Activated CD8-positive, alpha-beta memory T cell treated with anti-CD3 and anti-CD28 coated beads, Interleukin-2, amount 10 ng/mL, durations not matched to agents 7 days and 5 days (primary cell): ENCODE measurements around the gene MROH2A. TPM values are rescaled to one million over a fixed set of nuclear protein-coding genes. Genes with fewer than 3 reads are reported as not detected.
"Not testable (repeated sequence)": the region's sequence is repeated elsewhere in the genome, so short reads cannot be mapped to it uniquely, and the experiment has no call there.

Experiments used
- ATAC-seq: fragments of 150-1000 bp; cut with Tn5 transposase; one replicate; pipeline ENCODE4 v1.10.0; 2021; ENCODE audit warnings: moderate library complexity
- CTCF ChIA-PET: fragments of 350-600 bp; sonication (Branson Sonifier 250); formaldehyde crosslinking; loops from one replicate; lab custom pipeline; 2021; ENCODE audit warnings: antibody characterized with exemption; lab: Charles Lee
- DNase-seq: peaks from one replicate; pipeline ENCODE4 v3.0.0-alpha.2; 2020
- H3K27ac Mint-ChIP-seq: one replicate; pipeline ENCODE4 v1.8.0; 2021; ENCODE audit warnings: mild to moderate bottlenecking, mixed read lengths
- H3K27me3 Mint-ChIP-seq: one replicate; pipeline ENCODE4 v1.8.0; 2021; ENCODE audit warnings: mixed read lengths
- H3K36me3 Mint-ChIP-seq: one replicate; pipeline ENCODE4 v1.8.0; 2021; ENCODE audit warnings: mild to moderate bottlenecking, mixed read lengths
- H3K4me1 Mint-ChIP-seq: one replicate; pipeline ENCODE4 v1.8.0; 2021; ENCODE audit warnings: mixed read lengths
- H3K4me3 Mint-ChIP-seq: one replicate; pipeline ENCODE4 v1.8.0; 2021; ENCODE audit warnings: mild to moderate bottlenecking, moderate library complexity, mixed read lengths
- H3K9me3 Mint-ChIP-seq: one replicate; pipeline ENCODE4 v1.8.0; 2022; ENCODE audit warnings: low read depth, mixed read lengths
- total RNA-seq, 2 experiments: library from RNA; stranded (reverse); gene quantifications; one replicate each; pipeline ENCODE4 v1.2.3, GENCODE V29; 2021

MROH2A gene
- total RNA-seq, 2 experiments from 2014 or later, result not detected

DNA sequence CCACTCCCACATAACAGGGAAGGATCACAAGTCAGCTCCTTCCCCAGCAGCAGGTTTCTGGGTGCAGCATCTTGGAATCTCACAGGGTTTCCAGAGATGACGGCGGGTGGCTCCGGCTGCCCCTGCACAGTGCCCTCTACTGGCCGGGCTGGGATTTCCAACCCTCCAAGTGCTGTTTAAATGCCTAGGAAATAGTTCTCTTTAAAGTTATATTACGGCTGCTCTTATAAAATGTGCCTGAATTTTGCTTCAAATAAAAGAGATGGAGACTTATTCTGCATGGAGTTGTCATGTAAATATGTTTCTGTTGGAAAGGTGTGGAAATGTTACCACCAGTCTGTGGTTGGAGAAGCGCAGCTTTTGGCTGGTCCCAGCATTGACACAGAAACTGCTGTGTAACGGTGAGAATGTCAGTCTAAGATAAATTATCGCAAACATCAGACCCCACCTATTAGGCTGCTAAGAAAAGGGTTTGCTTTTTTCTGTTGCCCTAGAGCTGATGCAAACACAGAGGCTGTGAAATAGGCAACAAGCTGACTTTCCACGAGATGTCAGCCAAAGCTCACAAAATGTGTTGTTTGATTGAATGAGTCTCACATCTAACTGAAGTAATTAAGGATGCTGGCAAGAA, 79.5 kb downstream of the MROH2A start:
- ATAC-seq, result no peak
- Mint-ChIP-seq H3K4me3 (no peak overlapping the region), H3K27me3 (no peaks in the 10 kb centered on the region), H3K9me3 (no peaks in the 10 kb centered on the region), H3K36me3 (peaks cover 14% of the 10 kb centered on the region), H3K27ac (no peak overlapping the region), H3K4me1 (peaks cover 22% of the 10 kb centered on the region)
- peak; percentile 73 for DNase-seq
- CTCF ChIA-PET, result interaction anchor here (0.7 to 2.4 kb wide), 14 partner anchors 8 to 646 kb away, joined by 3 to 10 read pairs (median 4); partner anchors contain the start of genes MSL3B and TRPM8

- no peak for DNase-seq
- H3K4me1 Mint-ChIP-seq, result peaks cover 18% of the 10 kb centered on the region
- no peak overlapping the region for H3K4me3 Mint-ChIP-seq
- H3K9me3 Mint-ChIP-seq, result no peaks in the 10 kb centered on the region
- H3K36me3 Mint-ChIP-seq, result peaks cover 8% of the 10 kb centered on the region
- no peak overlapping the region for H3K27ac Mint-ChIP-seq
- CTCF ChIA-PET, result interaction anchor here (0.7 to 2.4 kb wide), 10 partner anchors 9 to 645 kb away, joined by 3 to 10 read pairs (median 4); partner anchors contain the start of genes MSL3B and TRPM8
- H3K27me3 Mint-ChIP-seq, result no peaks in the 10 kb centered on the region
- ATAC-seq, result no peak
These were observed 80.2 kb downstream of the MROH2A start for GRCh38 chr2:233858331-233858730.

GRCh38 chr2:233862261-233862768, 84.2 kb downstream of the MROH2A start:
- no peak for ATAC-seq
- CTCF ChIA-PET, result interaction anchor here (1.2 kb wide), 1 partner anchor 163 kb away, joined by 3 read pairs; no protein-coding TSS in a partner anchor
- Mint-ChIP-seq H3K27me3 (no peaks in the 10 kb centered on the region), H3K4me1 (peaks cover 22% of the 10 kb centered on the region), H3K9me3 (no peaks in the 10 kb centered on the region), H3K27ac (no peak overlapping the region), H3K36me3 (peaks cover 21% of the 10 kb centered on the region), H3K4me3 (no peak overlapping the region)
- no peak for DNase-seq

GRCh38 chr2:233865838-233866237, 87.7 kb downstream of the MROH2A start:
- Mint-ChIP-seq H3K27ac (no peak overlapping the region), H3K9me3 (peaks cover 7% of the 10 kb centered on the region), H3K4me3 (no peak overlapping the region), H3K27me3 (peaks cover 12% of the 10 kb centered on the region), H3K36me3 (peaks cover 29% of the 10 kb centered on the region), H3K4me1 (peaks cover 25% of the 10 kb centered on the region)
- CTCF ChIA-PET, result interaction anchor here (2.6 kb wide), 1 partner anchor 9 kb away, joined by 10 read pairs; no protein-coding TSS in a partner anchor
- DNase-seq (no peak), ATAC-seq (no peak)

GRCh38 chr2:233866479-233866878, 88.3 kb downstream of the MROH2A start:
- Mint-ChIP-seq H3K4me1 (peaks cover 25% of the 10 kb centered on the region), H3K4me3 (no peak overlapping the region), H3K36me3 (peaks cover 29% of the 10 kb centered on the region), H3K27me3 (peaks cover 16% of the 10 kb centered on the region), H3K9me3 (peaks cover 7% of the 10 kb centered on the region), H3K27ac (no peak overlapping the region)
- CTCF ChIA-PET, result interaction anchor here (1.0 to 2.6 kb wide), 2 partner anchors 8 to 10 kb away, joined by 5 to 10 read pairs; no protein-coding TSS in a partner anchor
- DNase-seq, result no peak
- no peak for ATAC-seq

DNA sequence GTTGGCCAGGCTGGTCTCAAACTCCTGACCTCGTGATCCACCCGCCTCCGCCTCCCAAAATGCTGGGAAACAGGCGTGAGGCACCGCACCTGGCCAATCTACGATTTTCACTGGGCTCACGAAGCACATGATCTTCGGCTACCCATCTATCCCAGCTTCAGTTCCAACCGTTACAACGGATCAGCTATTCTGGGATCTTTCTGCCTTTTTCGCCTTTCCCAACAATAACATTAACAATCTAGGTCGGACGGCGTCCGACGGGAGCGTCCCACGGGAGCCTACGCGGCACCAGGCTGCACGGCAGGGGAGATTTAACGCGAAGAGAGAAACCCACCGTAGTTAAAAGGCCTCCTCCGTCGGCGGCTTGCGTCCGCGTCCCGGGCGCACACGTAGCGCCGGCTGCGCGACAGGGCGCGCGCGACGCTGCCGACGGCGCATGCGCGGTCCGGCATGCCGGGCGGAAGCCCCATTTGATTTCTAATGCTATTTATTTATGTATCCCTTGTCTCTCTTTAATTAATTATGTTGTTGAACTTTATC, 89.9 kb downstream of the MROH2A start, which contains the start of gene MSL3B:
Gene MSL3B (minus strand): TSS at position 394 of the 540 bp plus-strand sequence.
- DNase-seq, result peak; percentile 60
- peaks cover 7% of the 10 kb centered on the region for H3K9me3 Mint-ChIP-seq
- H3K4me3 Mint-ChIP-seq, result peak within 1 kb of the TSS; percentile 88
- peak within 1 kb of the TSS; percentile 86 for H3K27ac Mint-ChIP-seq
- H3K27me3 Mint-ChIP-seq, result peaks cover 29% of the 10 kb centered on the region
- H3K4me1 Mint-ChIP-seq, result peaks cover 25% of the 10 kb centered on the region
- CTCF ChIA-PET, result interaction anchor here (0.7 to 0.8 kb wide), 3 partner anchors 11 to 201 kb away, joined by 3 to 4 read pairs (median 3); no protein-coding TSS in a partner anchor
- ATAC-seq, result peak; percentile 93
- peaks cover 26% of the 10 kb centered on the region for H3K36me3 Mint-ChIP-seq

DNA sequence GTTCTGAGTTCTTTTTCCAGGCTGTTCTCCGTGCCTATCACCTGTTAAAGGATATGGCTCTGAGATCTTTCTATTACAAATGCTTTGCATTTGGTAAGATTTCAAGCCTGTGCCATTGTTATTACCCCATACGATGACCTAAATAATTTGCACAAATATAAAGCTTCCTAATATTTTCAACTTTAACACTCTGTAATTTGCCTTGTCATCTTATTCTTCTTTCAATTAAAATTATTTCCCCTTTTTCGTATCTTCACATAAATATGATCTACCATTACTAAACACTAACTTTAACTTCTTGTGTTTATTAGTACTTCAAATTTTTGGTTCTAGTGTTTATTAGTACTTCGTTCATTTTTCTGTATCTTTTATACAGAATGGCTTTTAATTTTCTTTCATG, 93.3 kb downstream of the MROH2A start:
- CTCF ChIA-PET, result interaction anchor here (1.3 kb wide), 1 partner anchor 13 kb away, joined by 10 read pairs; no protein-coding TSS in a partner anchor
- no peak overlapping the region for H3K27ac Mint-ChIP-seq
- DNase-seq (no peak), ATAC-seq (no peak)
- peaks cover 16% of the 10 kb centered on the region for H3K36me3 Mint-ChIP-seq
- peaks cover 38% of the 10 kb centered on the region for H3K27me3 Mint-ChIP-seq
- H3K9me3 Mint-ChIP-seq, result peaks cover 11% of the 10 kb centered on the region
- H3K4me1 Mint-ChIP-seq, result peaks cover 15% of the 10 kb centered on the region
- no peak overlapping the region for H3K4me3 Mint-ChIP-seq

DNA sequence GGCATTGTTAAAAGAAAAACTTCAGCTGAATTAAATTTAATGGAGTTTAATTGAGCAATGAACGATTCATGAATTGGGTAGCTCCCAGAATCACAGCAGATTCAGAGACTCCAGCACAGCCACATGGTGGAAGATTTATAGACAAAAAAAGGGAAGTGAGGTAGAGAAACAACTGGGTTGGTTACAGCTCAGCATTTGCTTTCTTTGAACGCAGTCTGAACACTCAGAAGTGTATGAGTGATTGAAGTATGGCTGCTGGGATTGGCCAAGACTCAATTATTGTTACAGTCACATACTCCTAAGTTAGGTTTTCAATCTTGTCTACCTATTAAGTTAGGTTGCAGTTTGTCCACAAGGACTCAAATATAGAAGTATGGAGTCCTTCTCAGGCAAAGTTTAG, 94.0 kb downstream of the MROH2A start:
- not testable (repeated sequence) for H3K36me3 Mint-ChIP-seq, H3K4me3 Mint-ChIP-seq, H3K27ac Mint-ChIP-seq, DNase-seq, ATAC-seq, H3K4me1 Mint-ChIP-seq
- H3K9me3 Mint-ChIP-seq, result peaks cover 11% of the 10 kb centered on the region
- H3K27me3 Mint-ChIP-seq, result peaks cover 39% of the 10 kb centered on the region
- CTCF ChIA-PET, result interaction anchor here (1.3 kb wide), 1 partner anchor 14 kb away, joined by 10 read pairs; no protein-coding TSS in a partner anchor

DNA sequence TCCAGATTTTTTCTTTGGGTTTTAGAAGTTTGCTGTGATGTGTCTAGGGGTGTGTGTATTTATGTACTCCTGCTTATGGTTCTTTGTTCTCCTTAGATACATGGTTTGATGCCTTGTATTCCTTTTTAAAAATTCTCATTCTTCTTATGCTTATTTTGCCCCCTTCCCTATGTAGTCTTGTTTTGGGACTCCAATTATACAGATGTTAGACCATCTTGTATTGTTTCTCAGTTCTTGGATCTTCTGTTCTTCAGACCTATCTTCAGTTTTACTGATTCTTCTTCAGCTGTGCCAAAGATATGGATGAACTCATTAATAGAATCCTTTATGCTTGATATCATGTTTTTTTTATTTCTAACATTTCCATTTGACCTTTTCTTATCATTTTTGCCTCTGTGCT, 104.2 kb downstream of the MROH2A start:
- ATAC-seq, result no peak
- CTCF ChIA-PET, result no interaction called here
- Mint-ChIP-seq H3K27me3 (peaks cover 52% of the 10 kb centered on the region), H3K27ac (no peak overlapping the region), H3K36me3 (peaks cover 6% of the 10 kb centered on the region), H3K4me1 (no peaks in the 10 kb centered on the region), H3K9me3 (peaks cover 18% of the 10 kb centered on the region), H3K4me3 (no peak overlapping the region)
- no peak for DNase-seq

Other genes with a start within 250 kb of the MROH2A start
- gene USP40, start 211.5 kb upstream of the MROH2A start, total RNA-seq, result 10 to 100 TPM in 1 of 2 experiments, 1 to 10 TPM in 1; 8.7 to 11.2 TPM
- gene UGT1A8, start 160.7 kb upstream of the MROH2A start, total RNA-seq, result not detected
- not detected for gene UGT1A10, start 141.9 kb upstream of the MROH2A start, total RNA-seq
- not detected for gene UGT1A9, start 106.4 kb upstream of the MROH2A start, total RNA-seq
- gene UGT1A7, start 96.4 kb upstream of the MROH2A start, total RNA-seq, result not detected
- not detected for gene UGT1A6, start 85.4 kb upstream of the MROH2A start, total RNA-seq
- not detected for gene UGT1A5, start 65.4 kb upstream of the MROH2A start, total RNA-seq
- not detected for gene UGT1A4, start 59.6 kb upstream of the MROH2A start, total RNA-seq
- not detected for gene UGT1A3, start 49.3 kb upstream of the MROH2A start, total RNA-seq
- not detected for gene UGT1A1, start 18.1 kb upstream of the MROH2A start, total RNA-seq
- 100 to 1,000 TPM; 111 to 145 TPM for gene HJURP, start 76.2 kb downstream of the MROH2A start, total RNA-seq
- not detected for gene TRPM8, start 139.0 kb downstream of the MROH2A start, total RNA-seq